Keratinocyte (primary cell): ENCODE measurements around the gene GPRIN1. TPM values are rescaled to one million over a fixed set of nuclear protein-coding genes. Genes with fewer than 3 reads are reported as not detected.

Source experiments
- DNase-seq: peaks from one replicate; pipeline ENCODE4 v3.0.0-alpha.2; 2011; ENCODE audit warnings: low read depth, missing footprints, low spot score
- FAIRE-seq: peaks from 2 replicates; lab custom pipeline; 2011; peaks lifted over from hg19 to GRCh38; lab: Jason Lieb, UNC
- H2AFZ ChIP-seq: 2 replicates; pipeline ENCODE4 v1.6.0; 2012; ENCODE audit warnings: low read length, control low read depth, inconsistent platforms; ENCODE audit not compliant: control insufficient read depth
- H3K27ac ChIP-seq: 2 replicates; pipeline ENCODE4 v1.5.1; 2011; ENCODE audit warnings: low read length; ENCODE audit not compliant: control insufficient read depth, insufficient read depth
- H3K27me3 ChIP-seq: 3 replicates; pipeline ENCODE4 v1.6.0; 2011; ENCODE audit warnings: low read length; ENCODE audit not compliant: control insufficient read depth, insufficient read depth; ENCODE audit errors: extremely low read depth
- H3K36me3 ChIP-seq, 2 experiments: 2 replicates in 1 of 2; 3 replicates in 1 of 2; pipeline ENCODE4 v1.5.1; 2011; ENCODE audit warnings: low read length in 2 of 2, mild to moderate bottlenecking in 1 of 2; ENCODE audit not compliant: control insufficient read depth in 2 of 2, insufficient read depth in 2 of 2; ENCODE audit errors: extremely low read depth in 1 of 2
- H3K4me1 ChIP-seq: 3 replicates; pipeline ENCODE4 v1.5.1; 2011; ENCODE audit warnings: low read length; ENCODE audit not compliant: control insufficient read depth, insufficient read depth; ENCODE audit errors: extremely low read depth
- H3K4me2 ChIP-seq: 3 replicates; pipeline ENCODE4 v1.6.0; 2011; ENCODE audit warnings: low read depth, low read length; ENCODE audit not compliant: control insufficient read depth, insufficient read depth; ENCODE audit errors: extremely low read depth
- H3K4me3 ChIP-seq, 3 experiments: fragments of 200-600 bp in 1 of 3; sonication (generic) in 1 of 3; 2 replicates in 2 of 3; 3 replicates in 1 of 3; pipeline ENCODE4 v1.5.1; 2011 to 2016; ENCODE audit warnings: low read length in 3 of 3, mild to moderate bottlenecking in 3 of 3, control low read depth in 2 of 3, inconsistent platforms in 1 of 3, low read depth in 1 of 3, mixed read lengths in 1 of 3, mixed run types in 1 of 3, moderate library complexity in 1 of 3; ENCODE audit not compliant: control insufficient read depth in 2 of 3, insufficient read depth in 2 of 3; ENCODE audit errors: extremely low read depth in 1 of 3
- H3K79me2 ChIP-seq: 2 replicates; pipeline ENCODE4 v1.6.0; 2012; ENCODE audit warnings: low read length; ENCODE audit not compliant: control insufficient read depth, insufficient read depth
- H3K9ac ChIP-seq: 3 replicates; pipeline ENCODE4 v1.6.0; 2011; ENCODE audit warnings: low read length; ENCODE audit not compliant: control insufficient read depth, insufficient read depth; ENCODE audit errors: extremely low read depth
- H3K9me1 ChIP-seq: 3 replicates; pipeline ENCODE4 v1.6.0; 2011; ENCODE audit warnings: low read length; ENCODE audit not compliant: control insufficient read depth, insufficient read depth; ENCODE audit errors: extremely low read depth
- H3K9me3 ChIP-seq: 2 replicates; pipeline ENCODE4 v1.5.1; 2012; ENCODE audit warnings: low read depth, low read length; ENCODE audit not compliant: control insufficient read depth
- H4K20me1 ChIP-seq: 3 replicates; pipeline ENCODE4 v1.6.0; 2011; ENCODE audit warnings: low read length; ENCODE audit not compliant: control insufficient read depth, insufficient read depth; ENCODE audit errors: extremely low read depth
- EZH2 ChIP-seq: IDR thresholded peaks from one replicate; pipeline ENCODE4 v1.6.1; 2012; ENCODE audit warnings: inconsistent platforms, mild to moderate bottlenecking, low read length, moderate library complexity
- dilution Hi-C: fragments of 300-500 bp; cut with MboI; formaldehyde crosslinking; loops from one replicate; pipeline ENCODE4 v1.7.0; 2020; ENCODE audit warnings: low sequenced_read_pairs; ENCODE audit not compliant: extremely low pct_ligation_motif_present
- polyA plus RNA-seq, 5 experiments: library from polyadenylated mRNA; depleted of rRNA in 3 of 5; stranded (reverse) in 3 of 5; stranded (forward) in 1 of 5; unstranded in 1 of 5; fragments of >200 nt; gene quantifications; 1 replicate in 1 of 5; 2 replicates in 3 of 5; 3 replicates in 1 of 5; pipeline versions ENCODE4 v1.2.1 to v1.2.3, GENCODE V29; 2011 to 2012; ENCODE audit warnings: missing spikeins in 2 of 5, low read depth in 1 of 5, low replicate concordance in 1 of 5
- TF ChIP-seq, protein P1 (sequence below), 3 experiments: IDR thresholded peaks in 1 of 3; conservative IDR thresholded peaks in 1 of 3; optimal IDR thresholded peaks in 1 of 3; 2 replicates in 2 of 3; 3 replicates in 1 of 3; pipeline versions ENCODE3 to v1.5.1; 2011; ENCODE audit warnings: low read length in 3 of 3, mild to moderate bottlenecking in 3 of 3, moderate library complexity in 2 of 3, control low read depth in 1 of 3, inconsistent platforms in 1 of 3; ENCODE audit not compliant: insufficient read depth in 2 of 3; ENCODE audit errors: extremely low read depth in 1 of 3

Gene GPRIN1
- polyA plus RNA-seq, 1 donor (not counting 4 experiments of a cell fraction or from before 2014, with no cell fraction given): 4.0 TPM

DNA sequence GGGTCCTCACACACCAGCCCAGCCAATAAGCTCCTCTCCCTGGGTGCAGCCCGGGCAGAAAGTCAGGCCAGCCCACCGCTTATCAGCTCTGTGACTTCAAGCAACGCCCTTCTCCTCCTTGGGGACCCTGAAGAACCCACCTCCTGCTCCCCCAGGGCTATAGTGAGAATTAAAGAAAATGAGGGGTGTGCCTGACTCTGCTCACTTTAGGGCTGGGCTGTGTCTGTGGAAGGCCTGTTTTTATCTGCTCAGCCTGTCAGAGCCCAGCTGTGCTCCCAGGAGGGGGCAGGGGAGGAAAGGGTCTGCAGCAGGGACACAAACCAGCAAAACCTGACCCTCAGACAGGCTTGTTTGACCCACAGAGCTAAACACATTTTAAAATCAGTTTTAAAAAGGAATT is 3.9 kb downstream of the GPRIN1 start:
- no peak for DNase-seq
- no peaks in the 10 kb centered on the region for H3K27me3 ChIP-seq
- H3K9ac ChIP-seq: no peak overlapping the region
- no peaks in the 10 kb centered on the region for H3K36me3 ChIP-seq
- dilution Hi-C loops: no loop called here
- H3K4me2 ChIP-seq: no peak overlapping the region
- FAIRE-seq: no peak
- no peak overlapping the region for H2AFZ ChIP-seq
- H3K27ac ChIP-seq: no peak overlapping the region
- H3K79me2 ChIP-seq: no peaks in the 10 kb centered on the region
- TF ChIP-seq, protein P1, sequence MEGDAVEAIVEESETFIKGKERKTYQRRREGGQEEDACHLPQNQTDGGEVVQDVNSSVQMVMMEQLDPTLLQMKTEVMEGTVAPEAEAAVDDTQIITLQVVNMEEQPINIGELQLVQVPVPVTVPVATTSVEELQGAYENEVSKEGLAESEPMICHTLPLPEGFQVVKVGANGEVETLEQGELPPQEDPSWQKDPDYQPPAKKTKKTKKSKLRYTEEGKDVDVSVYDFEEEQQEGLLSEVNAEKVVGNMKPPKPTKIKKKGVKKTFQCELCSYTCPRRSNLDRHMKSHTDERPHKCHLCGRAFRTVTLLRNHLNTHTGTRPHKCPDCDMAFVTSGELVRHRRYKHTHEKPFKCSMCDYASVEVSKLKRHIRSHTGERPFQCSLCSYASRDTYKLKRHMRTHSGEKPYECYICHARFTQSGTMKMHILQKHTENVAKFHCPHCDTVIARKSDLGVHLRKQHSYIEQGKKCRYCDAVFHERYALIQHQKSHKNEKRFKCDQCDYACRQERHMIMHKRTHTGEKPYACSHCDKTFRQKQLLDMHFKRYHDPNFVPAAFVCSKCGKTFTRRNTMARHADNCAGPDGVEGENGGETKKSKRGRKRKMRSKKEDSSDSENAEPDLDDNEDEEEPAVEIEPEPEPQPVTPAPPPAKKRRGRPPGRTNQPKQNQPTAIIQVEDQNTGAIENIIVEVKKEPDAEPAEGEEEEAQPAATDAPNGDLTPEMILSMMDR (optimal IDR thresholded peaks at IDR 0.05 in 1 of 3, IDR thresholded peaks at IDR 0.05 in 1 of 3, conservative IDR thresholded peaks at IDR 0.05 in 1 of 3; ENCODE audit: extremely low read depth in 1 of 3, insufficient read depth in 2 of 3, low read length in 3 of 3): no peak
- no peak for TF ChIP-seq EZH2
- H3K9me1 ChIP-seq: peaks cover 2% of the 10 kb centered on the region
- H3K4me1 ChIP-seq: peaks cover 18% of the 10 kb centered on the region
- H3K9me3 ChIP-seq: no peaks in the 10 kb centered on the region
- H3K4me3 ChIP-seq: no peak overlapping the region
- no peaks in the 10 kb centered on the region for H4K20me1 ChIP-seq

DNA sequence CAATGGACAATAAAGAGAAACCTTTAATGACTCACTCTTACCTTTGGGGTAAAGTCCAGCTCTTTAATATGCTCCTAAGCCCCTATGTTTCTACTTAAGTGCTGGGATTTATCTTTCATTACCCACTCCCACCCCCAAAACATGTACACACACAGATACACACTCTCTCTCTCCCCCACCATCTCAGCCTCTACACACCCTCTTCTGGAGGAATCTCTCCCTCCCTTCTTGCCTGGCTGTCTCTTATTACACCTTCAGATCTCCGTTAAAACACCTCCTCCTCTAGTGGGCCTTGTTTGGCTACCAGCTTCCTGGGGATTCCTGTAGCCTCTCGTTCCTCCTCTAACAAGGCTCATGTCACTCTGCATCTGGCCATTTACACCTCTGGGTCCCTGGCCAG is 6.9 kb downstream of the GPRIN1 start:
- Histone ChIP-seq H3K9ac (no peak overlapping the region), H3K4me2 (no peak overlapping the region), H3K27ac (no peak overlapping the region), H3K9me1 (no peaks in the 10 kb centered on the region), H3K36me3 (peaks cover 1 to 3% of the 10 kb centered on the region in 2 experiments), H3K27me3 (no peaks in the 10 kb centered on the region), H4K20me1 (no peaks in the 10 kb centered on the region), H3K9me3 (no peaks in the 10 kb centered on the region), H3K79me2 (no peaks in the 10 kb centered on the region), H3K4me1 (peaks cover under 1% of the 10 kb centered on the region), H3K4me3 (no peak overlapping the region), H2AFZ (no peak overlapping the region)
- dilution Hi-C loops: no loop called here
- no peak for FAIRE-seq
- no peak for DNase-seq
- TF ChIP-seq EZH2: no peak
- TF ChIP-seq, protein P1 (optimal IDR thresholded peaks at IDR 0.05 in 1 of 3, IDR thresholded peaks at IDR 0.05 in 1 of 3, conservative IDR thresholded peaks at IDR 0.05 in 1 of 3; ENCODE audit: extremely low read depth in 1 of 3, insufficient read depth in 2 of 3, low read length in 3 of 3): no peak
